CD4-positive, CD25-positive, alpha-beta regulatory T cell (primary cell): ENCODE measurements around the gene SLC25A29. TPM values are rescaled to one million over a fixed set of nuclear protein-coding genes. Genes with fewer than 3 reads are reported as not detected.

Source experiments
- ATAC-seq, 2 donors: fragments of 150-1000 bp; cut with Tn5 transposase; one replicate each; pipeline ENCODE4 v1.10.0; 2021; ENCODE audit warnings: low read depth in 2 of 2, moderate number of reproducible peaks in 2 of 2, moderate library complexity in 1 of 2
- DNase-seq, 3 donors: peaks; one replicate each; pipeline versions ENCODE4 v3.0.0 to v3.0.0-alpha.2; 2012 to 2022; ENCODE audit warnings: mixed read lengths in 1 of 3
- H3K27ac ChIP-seq: one replicate; pipeline ENCODE4 v1.7.0; 2013; ENCODE audit warnings: mild to moderate bottlenecking, low read length; ENCODE audit not compliant: insufficient read depth, poor library complexity, severe bottlenecking
- H3K27me3 ChIP-seq: one replicate; pipeline ENCODE4 v1.7.0; 2013; ENCODE audit warnings: low read length; ENCODE audit not compliant: control insufficient read depth, insufficient read depth
- H3K36me3 ChIP-seq: one replicate; pipeline ENCODE4 v1.7.0; 2013; ENCODE audit warnings: mild to moderate bottlenecking, low read length, moderate library complexity; ENCODE audit not compliant: control insufficient read depth, insufficient read depth
- H3K4me1 ChIP-seq: 2 replicates; pipeline ENCODE4 v1.7.0; 2013; ENCODE audit warnings: mild to moderate bottlenecking, low read length; ENCODE audit not compliant: insufficient read depth, control insufficient read depth, poor library complexity, severe bottlenecking
- H3K4me3 ChIP-seq: one replicate; pipeline ENCODE4 v1.7.0; 2013; ENCODE audit warnings: low read depth, mild to moderate bottlenecking, low read length, moderate library complexity
- H3K9me3 ChIP-seq, 2 experiments: 1 replicate in 1 of 2; 2 replicates in 1 of 2; pipeline ENCODE4 v1.7.0; 2013; ENCODE audit warnings: low read length in 2 of 2, mild to moderate bottlenecking in 1 of 2, moderate library complexity in 1 of 2; ENCODE audit not compliant: control insufficient read depth in 2 of 2
- H3K27ac Mint-ChIP-seq, 3 donors: one replicate each; pipeline ENCODE4 v1.8.0; 2020 to 2022; ENCODE audit warnings: mild to moderate bottlenecking in 3 of 3, mixed read lengths in 3 of 3, moderate library complexity in 2 of 3
- H3K27me3 Mint-ChIP-seq: one replicate; pipeline ENCODE4 v1.8.0; 2022; ENCODE audit warnings: mild to moderate bottlenecking, mixed read lengths
- H3K36me3 Mint-ChIP-seq: one replicate; pipeline ENCODE4 v1.8.0; 2020; ENCODE audit warnings: mixed read lengths
- H3K4me1 Mint-ChIP-seq, 4 donors: one replicate each; pipeline ENCODE4 v1.8.0; 2020 to 2022; ENCODE audit warnings: mixed read lengths in 4 of 4, mild to moderate bottlenecking in 1 of 4
- H3K4me3 Mint-ChIP-seq, 4 donors: one replicate each; pipeline ENCODE4 v1.8.0; 2020 to 2022; ENCODE audit warnings: mild to moderate bottlenecking in 4 of 4, mixed read lengths in 4 of 4, moderate library complexity in 3 of 4
- H3K9me3 Mint-ChIP-seq, 7 donors: one replicate each; pipeline ENCODE4 v1.8.0; 2020 to 2022; ENCODE audit warnings: mixed read lengths in 7 of 7, mild to moderate bottlenecking in 3 of 7, moderate library complexity in 2 of 7
- polyA plus RNA-seq, 4 donors: library from polyadenylated mRNA; unstranded; fragments of 300-500 nt; fragmentation: Illumina TruSeq; gene quantifications; one replicate each; pipeline ENCODE4 v1.2.3, GENCODE V29; 2021
- total RNA-seq: library from RNA; stranded (reverse); gene quantifications from one replicate; pipeline ENCODE4 v1.2.3, GENCODE V29; 2022

Gene SLC25A29
- total and polyA plus RNA-seq, 5 donors from 2014 or later = 0.69 to 7.9 (median 2.3) TPM

DNA sequence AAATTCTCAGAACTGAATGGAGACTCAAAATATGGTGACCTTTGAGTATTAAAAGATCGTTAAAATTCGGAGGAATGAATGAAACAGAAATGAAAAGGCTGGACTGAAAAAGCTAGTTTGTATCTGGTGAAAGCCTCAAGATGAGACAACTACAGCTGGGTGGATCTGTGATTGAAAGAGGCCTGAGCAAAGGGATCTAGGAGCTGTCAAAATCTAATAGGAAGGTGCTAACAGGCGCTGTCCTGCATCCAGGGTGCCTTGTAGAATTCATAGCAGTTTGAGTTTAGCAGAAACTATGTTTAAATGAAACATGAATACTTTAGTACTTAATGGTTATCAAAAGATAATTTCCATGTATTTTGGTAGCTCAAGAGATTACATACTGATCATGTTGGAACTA, 65.0 kb downstream of the SLC25A29 start:
- Histone ChIP-seq H3K4me1 (peaks cover 70% of the 10 kb centered on the region), H3K36me3 (no peaks in the 10 kb centered on the region), H3K9me3 (no peaks in the 10 kb centered on the region), H3K27ac (peak overlapping the region; percentile 90), H3K27me3 (no peaks in the 10 kb centered on the region), H3K4me3 (peak overlapping the region; percentile 88)
- H3K36me3 Mint-ChIP-seq = peaks cover 3% of the 10 kb centered on the region
- no peak for DNase-seq
- peak overlapping the region; percentile 90 to 96 (median 91) for H3K27ac Mint-ChIP-seq
- peak overlapping the region; percentile 93 to 99 (median 96) for H3K4me3 Mint-ChIP-seq
- no peak for ATAC-seq
- H3K4me1 Mint-ChIP-seq = peaks cover 38 to 70% (median 49%) of the 10 kb centered on the region in 4 donors
- peaks cover 6% of the 10 kb centered on the region for H3K27me3 Mint-ChIP-seq
- H3K9me3 Mint-ChIP-seq = no peaks in the 10 kb centered on the region

Other genes starting within 250 kb of the SLC25A29 start
- gene EVL, start 241.0 kb downstream of the SLC25A29 start, total RNA-seq = 1,219 TPM
- 100 to 1,000 TPM; 118 to 141 (median 136) TPM for gene EVL, start 241.0 kb downstream of the SLC25A29 start, polyA plus RNA-seq
- not detected for gene DEGS2, start 146.8 kb downstream of the SLC25A29 start, total RNA-seq
- gene DEGS2, start 146.8 kb downstream of the SLC25A29 start, polyA plus RNA-seq = under 1 TPM; 0.09 to 0.35 (median 0.17) TPM
- gene YY1, start 67.3 kb downstream of the SLC25A29 start, total RNA-seq = 79.4 TPM
- 10 to 100 TPM; 16.4 to 21.9 (median 19.0) TPM for gene YY1, start 67.3 kb downstream of the SLC25A29 start, polyA plus RNA-seq
- gene SLC25A47, start 16.9 kb upstream of the SLC25A29 start, total RNA-seq = not detected
- not detected for gene SLC25A47, start 16.9 kb upstream of the SLC25A29 start, polyA plus RNA-seq
- gene WDR25, start 70.0 kb upstream of the SLC25A29 start, total RNA-seq = 5.2 TPM
- gene WDR25, start 70.0 kb upstream of the SLC25A29 start, polyA plus RNA-seq = 10 to 100 TPM in 2 of 4 donors, 1 to 10 TPM in 2; 7.9 to 15.0 (median 10.2) TPM